Skeletal muscle tissue (tissue), 4 donors: ENCODE measurements around the gene DLG2. TPM values are rescaled to one million over a fixed set of nuclear protein-coding genes. Genes with fewer than 3 reads are reported as not detected.

ENCODE experiments used
- H3K27ac ChIP-seq: one replicate; pipeline ENCODE4 v1.7.0; 2013; ENCODE audit warnings: mild to moderate bottlenecking, low read depth, low read length, inconsistent platforms
- H3K27me3 ChIP-seq, 3 donors: one replicate each; pipeline ENCODE4 v1.7.0; 2013; ENCODE audit warnings: low read length in 3 of 3; ENCODE audit not compliant: control insufficient read depth in 3 of 3, insufficient read depth in 3 of 3
- H3K36me3 ChIP-seq, 3 donors: one replicate each; pipeline ENCODE4 v1.7.0; 2013; ENCODE audit warnings: low read length in 3 of 3; ENCODE audit not compliant: control insufficient read depth in 3 of 3, insufficient read depth in 3 of 3
- H3K4me1 ChIP-seq, 3 donors: one replicate each; pipeline ENCODE4 v1.7.0; 2013; ENCODE audit warnings: low read length in 3 of 3, mild to moderate bottlenecking in 3 of 3; ENCODE audit not compliant: control insufficient read depth in 3 of 3, insufficient read depth in 3 of 3
- H3K4me3 ChIP-seq, 3 donors: one replicate each; pipeline ENCODE4 v1.7.0; 2013; ENCODE audit warnings: low read length in 3 of 3
- H3K9ac ChIP-seq, 3 donors: one replicate each; pipeline ENCODE4 v1.7.0; 2013; ENCODE audit warnings: low read length in 3 of 3, mild to moderate bottlenecking in 3 of 3, moderate library complexity in 2 of 3, low read depth in 1 of 3
- H3K9me3 ChIP-seq, 3 donors: one replicate each; pipeline ENCODE4 v1.7.0; 2013; ENCODE audit warnings: low read length in 3 of 3; ENCODE audit not compliant: control insufficient read depth in 3 of 3
- total RNA-seq: library from RNA; depleted of rRNA; stranded (reverse); fragments of >200 nt; gene quantifications from one replicate; pipeline ENCODE4 v1.2.3, GENCODE V29; 2014
- donor health status: Osteomylitis.

DLG2 gene
- total RNA-seq, 1 donor from 2014 or later, result 18.3 TPM

GRCh38 chr11:85170184-85170583 lies 457.0 kb downstream of the DLG2 start:
- H3K36me3 ChIP-seq, result no peaks in the 10 kb centered on the region
- no peak overlapping the region for H3K27ac ChIP-seq
- no peak overlapping the region for H3K9ac ChIP-seq
- no peaks in the 10 kb centered on the region for H3K4me1 ChIP-seq
- H3K4me3 ChIP-seq, result no peak overlapping the region
- no peaks in the 10 kb centered on the region for H3K27me3 ChIP-seq
- H3K9me3 ChIP-seq, result no peaks in the 10 kb centered on the region

- Histone ChIP-seq H3K4me3 (no peak overlapping the region), H3K9me3 (no peaks in the 10 kb centered on the region), H3K36me3 (no peaks in the 10 kb centered on the region), H3K27me3 (no peaks in the 10 kb centered on the region), H3K27ac (no peak overlapping the region), H3K9ac (no peak overlapping the region), H3K4me1 (no peaks in the 10 kb centered on the region)
Observed at GRCh38 chr11:85167471-85167870, 459.7 kb downstream of the DLG2 start.

GRCh38 chr11:85167038-85167437 lies 460.1 kb downstream of the DLG2 start:
- no peak overlapping the region for H3K4me3 ChIP-seq
- no peaks in the 10 kb centered on the region for H3K36me3 ChIP-seq
- no peaks in the 10 kb centered on the region for H3K9me3 ChIP-seq
- no peak overlapping the region for H3K27ac ChIP-seq
- no peaks in the 10 kb centered on the region for H3K27me3 ChIP-seq
- H3K4me1 ChIP-seq, result no peaks in the 10 kb centered on the region
- no peak overlapping the region for H3K9ac ChIP-seq

- no peak overlapping the region for H3K9ac ChIP-seq
- no peak overlapping the region for H3K27ac ChIP-seq
- H3K4me1 ChIP-seq, result no peaks in the 10 kb centered on the region
- no peak overlapping the region for H3K4me3 ChIP-seq
- no peaks in the 10 kb centered on the region for H3K9me3 ChIP-seq
- H3K36me3 ChIP-seq, result no peaks in the 10 kb centered on the region
- no peaks in the 10 kb centered on the region for H3K27me3 ChIP-seq
Observed at GRCh38 chr11:85165819-85166218, 461.3 kb downstream of the DLG2 start.

GRCh38 chr11:85164743-85165142 lies 462.4 kb downstream of the DLG2 start:
- Histone ChIP-seq H3K4me3 (no peak overlapping the region), H3K27me3 (no peaks in the 10 kb centered on the region), H3K9ac (no peak overlapping the region), H3K36me3 (no peaks in the 10 kb centered on the region), H3K4me1 (no peaks in the 10 kb centered on the region), H3K27ac (no peak overlapping the region), H3K9me3 (no peaks in the 10 kb centered on the region)

GRCh38 chr11:85154294-85154693 lies 472.9 kb downstream of the DLG2 start:
- Histone ChIP-seq H3K9ac (no peak overlapping the region), H3K9me3 (no peaks in the 10 kb centered on the region)

GRCh38 chr11:85137597-85137996 lies 489.5 kb downstream of the DLG2 start:
- Histone ChIP-seq H3K27ac (no peak overlapping the region), H3K36me3 (no peaks in the 10 kb centered on the region), H3K9me3 (no peaks in the 10 kb centered on the region), H3K9ac (no peak overlapping the region), H3K4me1 (peaks cover 0 to 4% (median 0%) of the 10 kb centered on the region in 3 donors), H3K4me3 (no peak overlapping the region), H3K27me3 (no peaks in the 10 kb centered on the region)

More at GRCh38 chr11:85154294-85154693, 472.9 kb downstream of the DLG2 start:
- Histone ChIP-seq H3K27me3 (no peaks in the 10 kb centered on the region), H3K27ac (no peak overlapping the region), H3K36me3 (no peaks in the 10 kb centered on the region), H3K4me1 (no peaks in the 10 kb centered on the region), H3K4me3 (no peak overlapping the region)

GRCh38 chr11:85133636-85134035 lies 493.5 kb downstream of the DLG2 start:
- Histone ChIP-seq H3K9me3 (no peaks in the 10 kb centered on the region), H3K9ac (no peak overlapping the region), H3K27me3 (no peaks in the 10 kb centered on the region), H3K4me3 (no peak overlapping the region), H3K27ac (no peak overlapping the region), H3K36me3 (no peaks in the 10 kb centered on the region), H3K4me1 (peaks cover 0 to 4% (median 0%) of the 10 kb centered on the region in 3 donors)

- Histone ChIP-seq H3K4me1 (peaks cover 0 to 4% (median 0%) of the 10 kb centered on the region in 3 donors), H3K27ac (no peak overlapping the region), H3K9ac (peak overlapping the region in 2 of 3 donors; percentile 11 to 58), H3K27me3 (no peaks in the 10 kb centered on the region), H3K4me3 (peak overlapping the region in 2 of 3 donors; percentile 0 to 2), H3K36me3 (no peaks in the 10 kb centered on the region), H3K9me3 (no peaks in the 10 kb centered on the region)
Observed at GRCh38 chr11:85132851-85133585, 494.1 kb downstream of the DLG2 start.

- no peak overlapping the region for H3K9ac ChIP-seq
- H3K9me3 ChIP-seq, result no peaks in the 10 kb centered on the region
- no peak overlapping the region for H3K27ac ChIP-seq
- no peaks in the 10 kb centered on the region for H3K4me1 ChIP-seq
- H3K4me3 ChIP-seq, result no peak overlapping the region
- H3K27me3 ChIP-seq, result no peaks in the 10 kb centered on the region
- H3K36me3 ChIP-seq, result no peaks in the 10 kb centered on the region
Observed at GRCh38 chr11:85127349-85127748, 499.8 kb downstream of the DLG2 start.
